Type B pancreatic cell (in vitro differentiated cells): Measurements from ENCODE around the gene VSX1. TPM values are rescaled to one million over a fixed set of nuclear protein-coding genes. Genes with fewer than 3 reads are reported as not detected.
A peak's percentile ranks its signal among the peaks of the same experiment; 100 is the strongest.

Experiments used
- DNase-seq: peaks from one replicate; pipeline ENCODE4 v3.0.0; 2021; ENCODE audit warnings: mixed read lengths; ENCODE audit not compliant: unreplicated experiment; ENCODE audit errors: extremely low spot score
- H3K27ac Mint-ChIP-seq: 2 replicates; pipeline ENCODE4 v1.8.0; 2021; ENCODE audit warnings: mild to moderate bottlenecking, mixed read lengths
- H3K27me3 Mint-ChIP-seq: 2 replicates; pipeline ENCODE4 v1.8.0; 2021; ENCODE audit warnings: mixed read lengths
- H3K36me3 Mint-ChIP-seq: 2 replicates; pipeline ENCODE4 v1.8.0; 2021; ENCODE audit warnings: mixed read lengths
- H3K4me1 Mint-ChIP-seq: one replicate; pipeline ENCODE4 v1.8.0; 2021; ENCODE audit warnings: mixed read lengths; ENCODE audit not compliant: unreplicated experiment
- H3K4me3 Mint-ChIP-seq: 2 replicates; pipeline ENCODE4 v1.8.0; 2021; ENCODE audit warnings: mild to moderate bottlenecking, mixed read lengths
- H3K9me3 Mint-ChIP-seq: 2 replicates; pipeline ENCODE4 v1.8.0; 2021; ENCODE audit warnings: mixed read lengths
- total RNA-seq: library from RNA; stranded (reverse); gene quantifications from 2 replicates; pipeline ENCODE4 v1.2.1, GENCODE V29; 2021; ENCODE audit warnings: low replicate concordance
- TF ChIP-seq, protein P1 (sequence below): fragments of 200-600 bp; sonication (generic); conservative IDR thresholded peaks from 2 replicates; pipeline ENCODE4 v1.5.0; 2021; ENCODE audit warnings: antibody characterized with exemption, mild to moderate bottlenecking

Gene VSX1
- total RNA-seq, 1 donor from 2014 or later = not detected

DNA sequence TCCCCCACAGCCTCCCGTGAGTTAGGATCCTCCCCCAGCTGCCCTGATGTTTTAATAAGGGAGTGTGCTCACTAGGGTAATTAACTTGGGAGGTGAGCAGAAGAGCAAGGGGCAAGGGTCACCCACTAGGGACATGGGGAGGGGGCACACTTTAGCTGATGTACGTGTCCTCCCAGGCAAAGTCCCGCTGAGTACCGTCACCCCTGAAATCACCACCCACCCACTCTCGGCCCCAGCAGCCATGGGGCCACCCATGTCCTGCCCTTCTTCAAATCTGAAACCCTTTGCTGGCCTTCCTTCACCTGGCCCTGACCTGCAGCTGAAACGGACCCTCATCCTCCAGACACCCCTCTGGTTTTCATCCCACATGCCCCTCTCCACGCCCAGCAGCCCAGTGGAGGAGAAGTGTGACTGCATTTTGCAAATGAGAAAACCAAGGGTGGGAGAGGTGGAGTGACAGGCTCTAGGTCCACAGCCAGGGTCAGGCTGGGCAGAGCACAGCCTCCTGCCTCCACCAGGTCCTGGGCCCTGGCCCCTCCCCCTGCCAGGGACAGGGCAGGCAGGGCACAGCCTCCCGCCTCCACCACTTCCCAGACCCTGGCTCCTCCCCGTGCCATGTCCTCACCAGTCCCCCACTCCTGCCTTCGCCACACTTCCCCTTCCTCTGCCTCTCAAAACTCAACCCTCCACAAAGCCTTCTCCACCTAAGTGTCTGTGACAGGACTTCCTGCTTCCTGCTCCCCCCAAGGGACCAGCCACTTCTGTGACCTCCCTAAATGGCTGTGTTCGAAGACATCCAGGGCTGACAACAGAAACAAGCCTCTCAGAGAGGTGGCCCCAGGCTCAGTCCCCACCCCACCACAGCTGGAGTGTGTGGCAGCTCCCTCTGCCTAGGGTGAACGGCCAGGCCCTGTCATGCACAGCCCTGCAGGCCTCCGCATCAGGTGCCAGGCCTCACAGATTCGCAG is 39.1 kb downstream of the VSX1 start:
- DNase-seq = no peak
- H3K27me3 Mint-ChIP-seq = no peaks in the 10 kb centered on the region
- peaks cover 9% of the 10 kb centered on the region for H3K4me1 Mint-ChIP-seq
- H3K36me3 Mint-ChIP-seq = no peaks in the 10 kb centered on the region
- H3K27ac Mint-ChIP-seq = peak overlapping the region; percentile 84
- H3K4me3 Mint-ChIP-seq = no peak overlapping the region
- H3K9me3 Mint-ChIP-seq = no peaks in the 10 kb centered on the region
- TF ChIP-seq, protein P1, sequence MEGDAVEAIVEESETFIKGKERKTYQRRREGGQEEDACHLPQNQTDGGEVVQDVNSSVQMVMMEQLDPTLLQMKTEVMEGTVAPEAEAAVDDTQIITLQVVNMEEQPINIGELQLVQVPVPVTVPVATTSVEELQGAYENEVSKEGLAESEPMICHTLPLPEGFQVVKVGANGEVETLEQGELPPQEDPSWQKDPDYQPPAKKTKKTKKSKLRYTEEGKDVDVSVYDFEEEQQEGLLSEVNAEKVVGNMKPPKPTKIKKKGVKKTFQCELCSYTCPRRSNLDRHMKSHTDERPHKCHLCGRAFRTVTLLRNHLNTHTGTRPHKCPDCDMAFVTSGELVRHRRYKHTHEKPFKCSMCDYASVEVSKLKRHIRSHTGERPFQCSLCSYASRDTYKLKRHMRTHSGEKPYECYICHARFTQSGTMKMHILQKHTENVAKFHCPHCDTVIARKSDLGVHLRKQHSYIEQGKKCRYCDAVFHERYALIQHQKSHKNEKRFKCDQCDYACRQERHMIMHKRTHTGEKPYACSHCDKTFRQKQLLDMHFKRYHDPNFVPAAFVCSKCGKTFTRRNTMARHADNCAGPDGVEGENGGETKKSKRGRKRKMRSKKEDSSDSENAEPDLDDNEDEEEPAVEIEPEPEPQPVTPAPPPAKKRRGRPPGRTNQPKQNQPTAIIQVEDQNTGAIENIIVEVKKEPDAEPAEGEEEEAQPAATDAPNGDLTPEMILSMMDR = no peak

DNA sequence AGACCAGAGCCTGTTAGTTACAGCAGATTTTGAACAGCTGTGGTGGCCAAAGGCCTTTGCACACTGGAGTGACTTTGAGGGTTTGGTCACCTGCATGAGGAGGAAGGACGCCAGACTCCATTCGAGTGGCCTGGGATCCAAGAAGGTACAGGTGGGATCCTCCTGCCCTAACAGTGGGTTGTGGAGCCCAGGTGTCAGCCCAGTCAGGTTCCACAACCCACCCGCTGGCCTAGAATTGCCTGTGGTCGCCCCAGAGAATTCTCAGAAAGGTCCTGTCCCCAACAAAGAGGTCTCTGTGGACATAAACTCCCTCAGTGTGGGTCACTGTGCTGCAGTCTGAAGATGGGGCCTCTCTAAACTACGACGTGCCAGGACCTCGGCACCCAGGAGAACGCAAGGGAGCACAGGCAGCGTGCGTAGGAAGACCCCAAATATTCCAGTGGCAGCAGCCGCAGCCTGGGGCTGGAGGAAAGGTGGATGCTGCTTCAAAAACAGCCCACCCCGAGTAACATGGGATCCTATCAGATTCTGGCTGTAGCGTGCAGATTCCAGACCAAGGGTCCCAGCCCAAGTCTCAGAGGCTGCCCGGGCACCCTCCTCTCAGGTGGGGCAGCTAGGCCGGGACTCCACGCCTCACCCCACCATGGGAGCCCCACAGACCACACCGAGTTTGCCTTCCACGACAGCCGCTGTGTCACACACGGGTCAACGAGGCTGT is 40.0 kb downstream of the VSX1 start:
- no peak for DNase-seq
- Mint-ChIP-seq H3K9me3 (no peaks in the 10 kb centered on the region), H3K36me3 (no peaks in the 10 kb centered on the region), H3K4me3 (no peak overlapping the region), H3K27ac (no peak overlapping the region), H3K27me3 (no peaks in the 10 kb centered on the region), H3K4me1 (peaks cover 11% of the 10 kb centered on the region)
- TF ChIP-seq, protein P1 = no peak

DNA sequence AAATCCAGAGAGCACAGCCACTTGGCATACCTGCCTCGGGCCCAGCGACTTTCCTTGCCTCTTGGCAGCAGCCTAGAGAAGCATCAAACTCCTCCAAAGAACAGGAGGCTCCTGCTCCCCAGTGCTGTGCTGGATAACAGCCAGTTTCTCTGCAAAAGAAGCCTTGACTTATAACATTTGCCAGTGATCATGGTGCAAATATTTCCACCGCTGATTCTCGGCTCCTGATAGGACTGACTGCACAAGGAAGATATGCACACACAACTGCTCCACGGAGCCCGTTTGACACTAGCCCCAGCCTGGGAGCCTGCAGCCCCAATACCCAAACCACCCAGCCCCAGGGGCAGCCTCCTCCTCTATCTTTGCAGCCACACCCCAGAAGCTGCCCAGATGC is 41.5 kb downstream of the VSX1 start:
- H3K9me3 Mint-ChIP-seq = no peaks in the 10 kb centered on the region
- H3K27ac Mint-ChIP-seq = no peak overlapping the region
- TF ChIP-seq, protein P1 = no peak
- H3K4me1 Mint-ChIP-seq = peaks cover 25% of the 10 kb centered on the region
- no peak overlapping the region for H3K4me3 Mint-ChIP-seq
- DNase-seq = no peak
- no peaks in the 10 kb centered on the region for H3K27me3 Mint-ChIP-seq
- no peaks in the 10 kb centered on the region for H3K36me3 Mint-ChIP-seq

DNA sequence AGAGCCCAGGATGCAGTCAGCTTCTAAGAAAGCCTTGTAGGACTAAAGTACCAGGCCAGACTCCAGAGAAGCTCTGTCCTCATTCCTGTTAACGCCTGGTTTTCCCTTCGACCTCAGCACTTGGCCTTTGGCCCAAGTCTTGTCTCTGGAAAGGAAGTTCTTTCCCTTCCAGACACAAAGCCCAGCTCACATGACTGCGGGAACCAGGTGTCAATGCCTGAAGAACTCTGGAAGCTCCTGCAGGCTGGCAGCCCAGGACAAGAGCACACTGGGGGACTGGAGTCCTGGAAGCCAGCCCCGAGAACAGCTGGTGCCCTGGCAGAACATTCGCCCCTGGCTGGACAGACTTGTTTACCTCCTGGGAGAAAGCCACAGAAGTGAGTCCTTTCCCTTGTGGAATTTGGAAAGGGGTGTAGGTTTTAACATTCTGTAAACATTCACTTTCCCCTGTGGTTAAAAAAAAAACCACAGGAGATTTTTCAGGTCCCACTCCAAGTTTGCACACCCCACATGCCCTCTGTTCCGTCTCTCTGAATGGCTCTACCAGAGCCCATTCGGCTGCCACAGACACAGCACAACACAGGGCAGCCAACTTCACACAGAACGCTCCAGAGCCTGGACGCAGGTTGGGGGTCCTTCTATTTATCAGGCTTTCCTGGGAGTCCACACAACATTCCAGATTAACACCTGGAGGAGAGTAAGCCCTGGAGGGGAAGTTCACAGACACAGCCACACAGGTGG is 42.1 kb downstream of the VSX1 start:
- no peak for DNase-seq
- Mint-ChIP-seq H3K9me3 (no peaks in the 10 kb centered on the region), H3K4me3 (no peak overlapping the region), H3K27me3 (no peaks in the 10 kb centered on the region), H3K27ac (no peak overlapping the region), H3K36me3 (no peaks in the 10 kb centered on the region), H3K4me1 (peaks cover 25% of the 10 kb centered on the region)
- TF ChIP-seq, protein P1 = no peak

DNA sequence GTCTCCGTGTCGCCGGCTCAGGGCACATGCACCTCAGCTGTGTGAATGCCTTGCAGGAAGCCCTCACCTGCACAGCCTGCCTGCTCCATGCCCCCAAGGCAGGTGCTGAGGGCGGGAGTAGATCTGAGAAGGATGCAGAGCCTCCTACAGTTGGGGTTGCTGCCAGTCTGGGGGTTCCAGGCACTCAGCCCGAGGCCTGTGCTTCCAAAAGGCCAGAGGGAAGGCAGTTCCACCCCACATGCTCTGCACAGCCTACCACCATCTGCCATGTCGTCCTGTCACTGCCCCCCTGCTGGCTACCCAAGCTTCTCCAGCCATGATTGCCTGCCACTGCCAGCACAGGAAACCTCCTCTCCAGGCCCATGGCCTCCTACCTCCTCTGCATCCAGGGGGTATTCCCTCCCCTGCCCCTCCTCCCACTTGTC is 43.3 kb downstream of the VSX1 start:
- no peak overlapping the region for H3K4me3 Mint-ChIP-seq
- H3K27me3 Mint-ChIP-seq = no peaks in the 10 kb centered on the region
- DNase-seq = no peak
- peaks cover 26% of the 10 kb centered on the region for H3K4me1 Mint-ChIP-seq
- TF ChIP-seq, protein P1 = no peak
- H3K36me3 Mint-ChIP-seq = no peaks in the 10 kb centered on the region
- no peak overlapping the region for H3K27ac Mint-ChIP-seq
- no peaks in the 10 kb centered on the region for H3K9me3 Mint-ChIP-seq
